ENCODE measurements around the gene MEIS1.

DNA sequence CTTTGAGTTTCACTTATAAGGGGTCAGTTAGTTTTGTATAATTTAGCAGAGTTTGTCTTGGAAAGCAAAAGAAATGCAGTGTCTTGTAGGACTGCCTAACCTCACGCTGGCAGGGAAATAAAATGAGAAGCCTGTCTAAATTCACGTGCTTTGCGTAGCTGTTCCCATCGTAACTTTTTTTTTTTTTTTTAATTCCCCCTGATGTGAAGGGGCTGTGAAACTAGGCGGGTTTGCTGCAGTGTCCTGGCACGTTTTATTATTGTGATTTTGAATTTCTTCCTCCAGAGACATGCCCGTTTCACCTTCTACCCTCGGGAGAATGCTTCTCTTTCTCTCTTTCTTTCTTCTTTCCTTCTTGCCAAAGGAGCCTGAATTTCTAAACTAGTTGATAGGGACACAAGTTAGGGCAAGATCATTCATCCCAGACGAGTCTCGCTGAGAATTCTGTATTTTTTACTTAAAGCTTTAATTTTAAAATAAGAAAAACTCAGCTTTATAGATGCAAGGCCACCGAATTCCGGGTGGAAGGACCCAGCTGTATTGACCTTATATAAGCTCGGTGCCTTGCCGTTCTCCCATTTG lies 2.3 kb downstream of the MEIS1 start:
- TF ChIP-seq POLR2A (IDR thresholded peaks at IDR 0.05) (no peak), POLR2AphosphoS5 (IDR thresholded peaks at IDR 0.05) (peak; percentile 10), EP300 (IDR thresholded peaks at IDR 0.05) (no peak)
- TF ChIP-seq, protein P1, sequence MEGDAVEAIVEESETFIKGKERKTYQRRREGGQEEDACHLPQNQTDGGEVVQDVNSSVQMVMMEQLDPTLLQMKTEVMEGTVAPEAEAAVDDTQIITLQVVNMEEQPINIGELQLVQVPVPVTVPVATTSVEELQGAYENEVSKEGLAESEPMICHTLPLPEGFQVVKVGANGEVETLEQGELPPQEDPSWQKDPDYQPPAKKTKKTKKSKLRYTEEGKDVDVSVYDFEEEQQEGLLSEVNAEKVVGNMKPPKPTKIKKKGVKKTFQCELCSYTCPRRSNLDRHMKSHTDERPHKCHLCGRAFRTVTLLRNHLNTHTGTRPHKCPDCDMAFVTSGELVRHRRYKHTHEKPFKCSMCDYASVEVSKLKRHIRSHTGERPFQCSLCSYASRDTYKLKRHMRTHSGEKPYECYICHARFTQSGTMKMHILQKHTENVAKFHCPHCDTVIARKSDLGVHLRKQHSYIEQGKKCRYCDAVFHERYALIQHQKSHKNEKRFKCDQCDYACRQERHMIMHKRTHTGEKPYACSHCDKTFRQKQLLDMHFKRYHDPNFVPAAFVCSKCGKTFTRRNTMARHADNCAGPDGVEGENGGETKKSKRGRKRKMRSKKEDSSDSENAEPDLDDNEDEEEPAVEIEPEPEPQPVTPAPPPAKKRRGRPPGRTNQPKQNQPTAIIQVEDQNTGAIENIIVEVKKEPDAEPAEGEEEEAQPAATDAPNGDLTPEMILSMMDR (IDR thresholded peaks at IDR 0.05), result peak in 1 of 4 experiments; percentile 6

Measured in gastroesophageal sphincter (tissue), 3 donors.